HG03342 (cell line): ENCODE results near the gene OSBPL6.
"Not testable (repeated sequence)": the region's sequence is repeated elsewhere in the genome, so short reads cannot be mapped to it uniquely, and the experiment has no call there.

Experiments
- ATAC-seq: cut with Tn5 transposase; IDR thresholded peaks from one replicate; pipeline ENCODE4 v1.9.1; 2021; ENCODE audit warnings: mild to moderate bottlenecking, moderate library complexity; ENCODE audit not compliant: unreplicated experiment

Gene OSBPL6

GRCh38 chr2:178197791-178198190 is 3.5 kb downstream of the OSBPL6 start:
- no peak for ATAC-seq

GRCh38 chr2:178198441-178198840 is 4.1 kb downstream of the OSBPL6 start:
- not testable (repeated sequence) for ATAC-seq

GRCh38 chr2:178199334-178199733 is 5.0 kb downstream of the OSBPL6 start:
- no peak for ATAC-seq

DNA sequence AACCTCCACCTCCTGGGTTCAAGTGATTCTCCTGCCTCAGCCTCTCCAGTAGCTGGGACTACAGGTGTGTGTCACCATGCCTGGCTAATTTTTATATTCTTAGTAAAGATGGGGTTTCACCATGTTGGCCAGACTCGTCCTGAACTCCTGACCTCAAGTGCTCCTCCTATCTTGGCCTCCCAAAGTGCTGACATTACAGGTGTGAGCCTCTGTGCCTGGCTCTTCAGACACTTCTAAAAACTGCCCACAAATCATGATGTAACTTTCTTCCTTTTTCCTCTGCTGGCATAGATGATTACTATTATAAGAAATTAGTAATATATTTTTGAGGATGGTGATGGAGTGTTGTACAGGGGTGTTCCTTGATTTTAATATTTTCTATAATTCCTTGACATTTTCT is 6.0 kb downstream of the OSBPL6 start:
- ATAC-seq = no peak

DNA sequence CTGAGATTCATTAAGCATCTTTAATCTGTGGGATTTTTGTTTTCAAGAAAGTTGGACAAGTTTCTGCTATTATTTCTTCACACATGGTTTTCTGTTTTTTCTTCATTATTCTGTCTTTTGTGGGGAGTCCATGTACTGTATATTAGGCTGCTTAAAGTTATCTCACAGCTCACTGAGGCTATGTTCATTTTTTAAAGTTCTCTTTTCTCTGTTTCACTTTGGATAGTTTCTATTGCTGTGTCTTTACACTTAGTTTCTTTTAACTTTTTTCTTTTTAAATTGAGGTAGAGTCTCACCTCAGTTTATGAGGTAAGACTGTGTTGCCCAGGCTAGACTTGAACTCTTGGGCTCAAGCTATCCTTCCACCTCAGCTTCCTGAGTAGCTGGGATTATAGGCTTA is 8.6 kb downstream of the OSBPL6 start:
- no peak for ATAC-seq

DNA sequence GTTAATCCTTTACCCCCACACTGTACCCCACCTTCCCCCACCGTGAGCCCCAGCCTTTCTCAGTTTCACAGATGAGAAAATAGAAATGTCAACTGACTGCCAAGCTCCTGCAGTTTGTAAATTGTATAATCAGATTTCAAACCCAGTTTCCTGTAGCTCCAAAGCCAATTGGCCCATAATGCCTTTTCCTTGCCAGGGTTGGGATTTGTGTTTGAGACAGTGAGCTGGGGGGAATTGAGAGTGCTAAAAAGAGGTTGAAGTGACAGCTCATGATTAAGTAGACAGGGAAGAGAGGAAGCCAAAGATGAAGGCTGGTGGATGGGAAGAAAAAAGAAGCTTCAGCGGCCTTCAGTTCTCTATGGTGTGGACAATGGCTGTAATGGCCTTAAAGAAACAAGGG is 10.7 kb downstream of the OSBPL6 start:
- no peak for ATAC-seq

DNA sequence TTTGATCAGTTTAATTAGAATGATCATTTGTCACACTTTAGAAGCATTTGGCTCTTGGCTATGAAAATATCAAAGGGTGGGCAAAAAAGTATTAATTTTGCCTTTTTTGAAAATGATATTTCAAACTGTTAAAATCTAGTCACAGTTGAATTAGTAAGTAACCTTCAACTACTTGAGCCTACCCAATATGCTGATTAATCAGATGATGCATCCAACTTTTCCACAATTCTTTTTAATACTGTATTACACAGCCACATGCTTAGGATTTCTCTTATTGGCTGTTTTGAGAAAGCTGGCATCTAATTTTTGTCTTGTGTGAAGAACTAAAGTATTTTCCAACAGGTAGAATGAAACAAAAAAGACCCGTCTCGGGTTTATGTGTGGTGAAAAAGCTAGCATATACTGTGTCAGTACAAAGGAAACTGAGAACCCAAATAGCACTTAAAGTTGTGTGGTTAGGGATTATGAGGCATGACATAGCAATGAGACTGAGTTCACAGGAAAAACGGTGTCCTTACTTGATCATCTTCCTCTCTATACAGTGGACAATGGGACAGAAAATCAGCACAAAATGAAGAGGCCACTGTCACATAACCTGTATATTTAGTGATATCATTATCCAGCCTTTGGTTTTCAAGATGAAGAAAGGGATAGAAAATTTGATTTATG is 11.7 kb downstream of the OSBPL6 start:
- no peak for ATAC-seq

DNA sequence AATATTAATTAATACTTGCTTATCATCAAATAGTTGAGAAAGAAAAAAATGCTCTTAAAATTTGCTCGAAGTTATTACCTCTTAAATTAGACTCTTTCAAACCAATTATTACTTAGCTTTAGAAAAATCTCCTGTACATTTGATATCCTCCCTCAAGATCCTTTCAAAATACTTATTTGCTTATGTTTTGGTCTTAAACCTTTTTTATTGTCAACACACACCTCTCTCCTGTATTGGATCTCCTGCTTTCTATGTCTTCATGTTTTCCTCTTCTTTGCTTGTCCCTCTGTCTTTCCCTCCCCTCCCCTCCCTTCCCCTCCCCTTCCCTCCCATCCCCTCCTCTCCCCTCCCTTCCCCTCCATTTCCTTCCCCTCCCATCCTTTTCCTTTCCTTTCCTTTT is 14.0 kb downstream of the OSBPL6 start:
- ATAC-seq = no peak

GRCh38 chr2:178208817-178209216 is 14.5 kb downstream of the OSBPL6 start:
- ATAC-seq = no peak

DNA sequence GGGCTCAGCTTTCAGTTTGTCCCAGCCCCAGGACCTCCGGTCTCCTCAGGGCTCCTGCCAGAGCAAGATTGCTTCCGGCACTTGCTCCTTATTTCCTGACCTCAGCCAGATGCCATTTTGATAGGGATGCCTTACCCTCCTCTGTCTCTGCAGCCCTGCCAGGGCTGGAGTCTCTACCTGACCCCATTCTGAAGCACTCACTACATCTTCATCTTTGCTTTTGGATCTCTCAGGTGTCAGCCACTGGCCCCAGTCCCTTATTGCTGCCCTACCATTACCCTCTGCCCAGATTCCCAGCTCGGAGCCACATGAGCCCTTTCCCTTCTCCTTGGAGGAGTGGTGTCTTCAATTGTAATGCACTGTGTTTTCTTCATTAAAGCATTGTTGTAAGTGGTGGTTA is 17.1 kb downstream of the OSBPL6 start:
- no peak for ATAC-seq

GRCh38 chr2:178211943-178212342 is 17.6 kb downstream of the OSBPL6 start:
- no peak for ATAC-seq

GRCh38 chr2:178213991-178214390 is 19.7 kb downstream of the OSBPL6 start:
- no peak for ATAC-seq

- ATAC-seq = no peak
Observed at GRCh38 chr2:178219247-178219646, 24.9 kb downstream of the OSBPL6 start.

- no peak for ATAC-seq
Observed at GRCh38 chr2:178220814-178221213, 26.5 kb downstream of the OSBPL6 start.

DNA sequence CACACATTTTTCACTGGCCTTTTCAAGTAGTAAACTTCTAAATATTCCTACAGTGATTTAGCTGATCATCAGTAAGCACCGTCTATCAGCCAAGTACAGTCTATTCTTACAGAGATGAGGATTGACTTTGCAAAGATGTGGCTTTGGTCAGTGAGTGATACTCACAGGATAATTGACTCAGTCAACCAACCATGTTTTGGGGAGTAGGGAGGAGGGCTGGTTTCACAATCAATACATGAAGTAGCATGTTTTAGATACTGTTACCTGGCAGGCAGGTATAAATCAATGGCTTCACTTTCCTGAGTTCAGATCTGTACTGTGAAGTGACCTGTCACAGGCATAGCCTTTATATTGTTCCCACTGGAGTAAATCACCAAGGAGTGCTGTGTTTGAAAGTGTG is 27.2 kb downstream of the OSBPL6 start:
- no peak for ATAC-seq

GRCh38 chr2:178223806-178224205 is 29.5 kb downstream of the OSBPL6 start:
- no peak for ATAC-seq

DNA sequence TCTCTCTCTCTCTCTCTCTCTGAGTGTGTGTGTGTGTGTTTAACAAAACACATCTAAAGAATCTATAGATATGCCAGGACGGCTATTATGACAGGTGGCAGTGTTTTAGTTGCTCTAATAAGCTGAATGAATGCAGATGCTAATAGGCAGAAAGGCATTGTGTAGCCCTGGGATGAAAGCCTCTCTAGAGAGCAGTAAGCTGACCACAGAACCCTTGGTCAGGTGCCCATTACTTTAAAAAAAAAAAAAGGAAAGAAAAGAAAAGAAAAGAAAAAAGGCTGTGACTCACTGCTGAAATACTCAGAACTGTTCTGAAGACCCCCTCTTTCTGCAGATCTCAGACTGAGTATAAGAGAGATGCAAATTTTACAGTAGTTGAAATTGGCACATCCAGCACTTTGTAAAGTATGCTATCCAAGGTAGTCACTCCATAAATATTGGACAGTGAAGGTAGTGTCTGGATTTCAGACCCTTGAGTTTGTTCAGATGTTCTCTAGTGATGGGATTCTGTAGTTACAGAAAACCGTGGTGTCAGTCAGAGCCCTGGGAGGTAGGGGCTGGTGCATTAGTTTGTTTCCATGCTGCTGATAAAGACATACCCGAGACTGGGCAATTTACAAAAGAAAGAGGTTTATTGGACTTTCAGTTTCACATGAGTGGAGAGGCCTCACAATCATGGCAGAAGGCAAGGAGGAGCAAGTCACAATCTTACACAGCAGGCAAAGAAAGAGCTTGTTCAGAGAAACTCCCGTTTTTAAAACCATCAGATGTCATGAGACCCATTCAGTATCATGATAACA is 30.9 kb downstream of the OSBPL6 start:
- ATAC-seq = no peak

DNA sequence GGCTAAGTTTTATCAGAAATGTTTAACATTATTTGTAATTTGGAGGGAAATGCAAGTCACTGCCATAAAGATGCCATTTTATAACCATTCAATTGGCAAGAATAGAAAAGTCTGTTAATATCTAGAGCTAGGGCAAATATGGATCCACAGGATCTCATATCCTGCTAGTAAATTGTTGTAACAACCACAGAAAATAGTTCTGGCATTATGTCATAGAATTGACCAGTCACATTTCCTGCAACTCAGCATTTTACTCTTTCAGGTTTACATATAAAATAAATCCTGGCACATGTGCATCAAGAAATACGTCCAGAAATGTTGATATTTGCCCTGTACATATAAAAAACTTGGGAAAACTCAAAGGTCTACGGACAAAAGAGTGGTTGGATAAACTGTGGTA is 32.9 kb downstream of the OSBPL6 start:
- ATAC-seq = no peak

GRCh38 chr2:178229927-178230326 is 35.6 kb downstream of the OSBPL6 start:
- ATAC-seq = no peak

DNA sequence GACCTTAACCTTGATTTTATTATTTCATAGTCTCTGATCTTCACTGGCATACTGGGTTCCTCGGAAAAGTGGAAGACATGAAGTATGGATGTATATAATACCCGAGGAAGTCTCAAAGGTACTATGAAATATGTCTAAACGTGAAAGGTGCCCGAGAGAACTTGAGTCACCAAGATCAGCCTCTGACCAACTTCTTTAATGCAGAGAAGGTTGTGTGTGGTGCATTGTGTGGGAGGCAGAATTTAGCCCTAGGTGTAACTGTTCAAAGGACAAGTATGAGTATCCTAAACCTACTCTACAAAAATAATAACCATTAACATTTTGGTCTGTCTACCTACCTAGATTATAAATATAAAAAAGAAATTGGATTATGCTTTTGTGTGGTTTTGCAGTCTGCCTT is 36.1 kb downstream of the OSBPL6 start:
- no peak for ATAC-seq

DNA sequence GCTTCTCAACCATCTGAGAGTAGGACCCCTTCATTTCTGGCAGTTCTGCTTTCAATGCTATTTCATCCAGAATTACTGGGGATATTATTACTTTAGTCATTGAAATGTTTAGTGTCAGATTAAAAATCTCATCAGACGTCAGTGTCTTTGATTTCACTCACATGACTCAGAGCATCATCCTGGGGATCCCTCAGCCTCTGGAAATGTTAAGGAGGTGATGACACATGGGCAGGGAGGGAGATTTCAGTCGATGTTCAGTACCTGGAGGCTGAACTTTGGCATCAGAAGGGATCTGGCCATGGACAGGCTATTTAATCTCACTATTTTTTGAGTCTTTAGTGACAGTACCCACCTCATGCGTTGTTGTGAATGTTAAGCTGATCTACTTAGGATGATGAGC is 39.1 kb downstream of the OSBPL6 start:
- ATAC-seq = no peak

DNA sequence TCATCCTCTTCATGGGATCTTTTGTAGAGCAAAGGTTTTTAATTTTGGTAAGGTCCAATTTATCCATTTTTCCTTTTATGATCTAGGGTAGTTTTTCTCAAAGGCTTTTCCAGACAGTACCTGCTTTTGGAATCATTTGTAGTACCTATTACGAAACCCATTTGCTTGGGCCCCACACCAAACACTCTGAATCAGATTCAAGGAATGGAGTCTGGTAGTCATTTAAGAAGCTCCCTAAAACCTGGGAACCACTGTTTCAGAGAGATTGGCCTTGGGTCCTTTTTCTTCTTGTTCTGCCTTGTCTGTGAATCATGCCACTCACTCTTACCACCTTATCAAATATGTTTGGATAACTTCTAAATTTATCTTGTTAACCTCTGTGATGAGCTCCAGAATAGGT is 40.3 kb downstream of the OSBPL6 start:
- ATAC-seq = no peak
